HEK293 (cell line): Measurements from ENCODE around the gene SRSF1.
A peak's percentile ranks its signal among the peaks of the same experiment; 100 is the strongest.

Experiments
- CTCF ChIA-PET: fragments of 350-600 bp; formaldehyde crosslinking; extraction: SDS; loops from one replicate; lab custom pipeline; 2021; ENCODE audit warnings: antibody characterized with exemption; lab: Yijun Ruan, JAX
- POLR2A ChIA-PET: fragments of 300-600 bp; formaldehyde crosslinking; extraction: SDS; loops from one replicate; lab custom pipeline; 2020; ENCODE audit warnings: antibody characterized with exemption, inconsistent platforms; lab: Yijun Ruan, JAX
- H3K27ac ChIP-seq: fragments of 200-500 bp; sonication (Bioruptor generic); 2 replicates; pipeline ENCODE4 v1.5.1; 2014; ENCODE audit warnings: low read depth, low read length, control low read depth, inconsistent platforms; ENCODE audit errors: extremely low read depth
- H3K36me3 ChIP-seq, 2 experiments: fragments of 200-500 bp in 1 of 2; sonication (Bioruptor generic) in 1 of 2; 1 replicate in 1 of 2; 2 replicates in 1 of 2; pipeline ENCODE4 v1.5.1; 2014 to 2017; ENCODE audit warnings: inconsistent platforms in 2 of 2, low read length in 2 of 2; ENCODE audit not compliant: control insufficient read depth in 2 of 2, insufficient read depth in 1 of 2
- H3K4me1 ChIP-seq: fragments of 200-500 bp; sonication (Bioruptor generic); 2 replicates; pipeline ENCODE4 v1.5.1; 2014; ENCODE audit warnings: mild to moderate bottlenecking, low read length, inconsistent platforms; ENCODE audit not compliant: control insufficient read depth, insufficient read depth
- H3K4me3 ChIP-seq: 2 replicates; pipeline ENCODE4 v1.5.1; 2011; ENCODE audit warnings: low read depth, mild to moderate bottlenecking, control low read depth, low read length, moderate library complexity
- H3K9me3 ChIP-seq: fragments of 200-500 bp; sonication (Bioruptor generic); 2 replicates; pipeline ENCODE4 v1.5.1; 2014; ENCODE audit warnings: low read depth, low read length, inconsistent platforms; ENCODE audit not compliant: control insufficient read depth, insufficient read depth
- BCL11A ChIP-seq: fragments of 450-650 bp; formaldehyde crosslinking; IDR thresholded peaks from 2 replicates; pipeline ENCODE4 v1.5.1; 2016; ENCODE audit warnings: low read depth, missing biosample characterization, missing genetic modification characterization
- GLI2 ChIP-seq: fragments of 450-650 bp; formaldehyde crosslinking; IDR thresholded peaks from 2 replicates; pipeline ENCODE4; 2017; ENCODE audit warnings: missing biosample characterization, missing genetic modification characterization, low read depth, borderline replicate concordance
- KLF9 ChIP-seq: fragments of 450-650 bp; formaldehyde crosslinking; IDR thresholded peaks from 2 replicates; pipeline ENCODE4 v1.5.1; 2016; ENCODE audit warnings: missing biosample characterization, missing genetic modification characterization, low read depth
- OSR2 ChIP-seq: fragments of 450-650 bp; formaldehyde crosslinking; IDR thresholded peaks from 2 replicates; pipeline ENCODE4 v1.5.1; 2016; ENCODE audit warnings: missing biosample characterization, missing genetic modification characterization
- PRDM1 ChIP-seq: fragments of 450-650 bp; formaldehyde crosslinking; IDR thresholded peaks from 2 replicates; pipeline ENCODE4; 2016; ENCODE audit warnings: missing biosample characterization, missing genetic modification characterization
- SCRT2 ChIP-seq: fragments of 450-650 bp; formaldehyde crosslinking; IDR thresholded peaks from 2 replicates; pipeline ENCODE4 v1.5.1; 2016; ENCODE audit warnings: missing biosample characterization, missing genetic modification characterization
- SP2 ChIP-seq: fragments of 450-650 bp; formaldehyde crosslinking; IDR thresholded peaks from 2 replicates; pipeline ENCODE4 v1.5.1; 2016; ENCODE audit warnings: missing biosample characterization, missing genetic modification characterization
- YY1 ChIP-seq: fragments of 450-650 bp; formaldehyde crosslinking; IDR thresholded peaks from 2 replicates; pipeline ENCODE4 v1.5.1; 2018; ENCODE audit warnings: missing biosample characterization, missing genetic modification characterization
- ZBTB17 ChIP-seq: fragments of 450-650 bp; formaldehyde crosslinking; IDR thresholded peaks from 2 replicates; pipeline ENCODE4 v1.5.1; 2016; ENCODE audit warnings: missing biosample characterization, missing genetic modification characterization
- ZNF174 ChIP-seq: fragments of 450-650 bp; formaldehyde crosslinking; IDR thresholded peaks from 2 replicates; pipeline ENCODE4 v1.5.0; 2017; ENCODE audit warnings: missing biosample characterization, mild to moderate bottlenecking, missing genetic modification characterization
- ZNF335 ChIP-seq: fragments of 450-650 bp; formaldehyde crosslinking; conservative IDR thresholded peaks from 2 replicates; pipeline ENCODE4 v1.5.1; 2016; ENCODE audit warnings: missing biosample characterization, missing genetic modification characterization
- ZNF560 ChIP-seq: fragments of 450-650 bp; formaldehyde crosslinking; IDR thresholded peaks from 2 replicates; pipeline ENCODE4 v1.5.1; 2017; ENCODE audit warnings: missing biosample characterization, missing genetic modification characterization, borderline replicate concordance
- ZNF600 ChIP-seq: fragments of 450-650 bp; formaldehyde crosslinking; IDR thresholded peaks from 2 replicates; pipeline ENCODE4 v1.5.1; 2016; ENCODE audit warnings: missing biosample characterization, missing genetic modification characterization
- ZNF626 ChIP-seq: fragments of 450-650 bp; sonication (Bioruptor Pico); formaldehyde crosslinking; IDR thresholded peaks from 2 replicates; pipeline ENCODE4 v1.5.1; 2018; ENCODE audit warnings: missing biosample characterization, missing genetic modification characterization, inconsistent platforms
- ZNF629 ChIP-seq: fragments of 450-650 bp; formaldehyde crosslinking; IDR thresholded peaks from 2 replicates; pipeline ENCODE4 v1.5.1; 2017; ENCODE audit warnings: missing biosample characterization, missing genetic modification characterization
- ZNF76 ChIP-seq: fragments of 450-650 bp; formaldehyde crosslinking; IDR thresholded peaks from 2 replicates; pipeline ENCODE4; 2016; ENCODE audit warnings: low read depth, missing biosample characterization, missing genetic modification characterization, borderline replicate concordance
- TF ChIP-seq, protein P1 (sequence below): fragments of 450-650 bp; formaldehyde crosslinking; IDR thresholded peaks from 2 replicates; pipeline ENCODE4 v1.5.1; 2016; ENCODE audit warnings: missing biosample characterization, missing genetic modification characterization
- TF ChIP-seq, protein P2 (sequence below): fragments of 450-650 bp; formaldehyde crosslinking; IDR thresholded peaks from 2 replicates; pipeline ENCODE4 v1.5.1; 2016; ENCODE audit warnings: missing biosample characterization, missing genetic modification characterization
- TF ChIP-seq, protein P3 (sequence below): fragments of 450-650 bp; formaldehyde crosslinking; IDR thresholded peaks from 2 replicates; pipeline ENCODE4 v1.5.1; 2017; ENCODE audit warnings: missing biosample characterization, missing genetic modification characterization
- TF ChIP-seq, protein P4 (sequence below): fragments of 450-650 bp; formaldehyde crosslinking; IDR thresholded peaks from 2 replicates; pipeline ENCODE4 v1.5.1; 2017; ENCODE audit warnings: missing biosample characterization, missing genetic modification characterization

The SRSF1 gene

DNA sequence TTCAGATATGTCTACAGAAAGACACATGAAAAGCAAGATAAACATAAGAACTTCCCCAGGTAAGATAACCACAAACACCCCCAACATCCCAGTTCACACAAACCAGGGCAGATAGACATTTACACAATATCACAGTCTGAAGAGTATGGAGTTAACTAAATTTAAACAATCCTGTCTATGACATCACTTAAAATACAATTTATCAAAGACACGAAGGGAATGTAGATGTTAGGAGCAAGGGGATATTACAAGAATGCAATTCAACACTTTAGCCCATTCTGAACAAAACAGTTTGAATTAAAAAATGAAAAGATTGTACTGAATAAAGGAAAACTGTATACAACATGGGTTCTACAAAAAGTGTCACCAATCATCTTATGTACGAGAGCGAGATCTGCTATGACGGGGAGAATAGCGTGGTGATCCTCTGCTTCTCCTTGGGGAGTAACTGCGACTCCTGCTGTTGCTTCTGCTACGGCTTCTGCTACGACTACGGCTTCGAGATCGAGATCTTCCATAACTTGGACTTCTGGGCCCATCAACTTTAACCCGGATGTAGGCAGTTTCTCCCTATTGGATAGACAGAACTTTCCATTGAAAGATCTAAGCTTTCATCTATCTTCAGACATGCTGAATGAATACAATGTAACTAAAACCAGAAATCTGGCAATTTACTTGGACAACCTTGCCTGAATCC is 1.9 kb downstream of the SRSF1 start (continued):
- TF ChIP-seq, protein P1, sequence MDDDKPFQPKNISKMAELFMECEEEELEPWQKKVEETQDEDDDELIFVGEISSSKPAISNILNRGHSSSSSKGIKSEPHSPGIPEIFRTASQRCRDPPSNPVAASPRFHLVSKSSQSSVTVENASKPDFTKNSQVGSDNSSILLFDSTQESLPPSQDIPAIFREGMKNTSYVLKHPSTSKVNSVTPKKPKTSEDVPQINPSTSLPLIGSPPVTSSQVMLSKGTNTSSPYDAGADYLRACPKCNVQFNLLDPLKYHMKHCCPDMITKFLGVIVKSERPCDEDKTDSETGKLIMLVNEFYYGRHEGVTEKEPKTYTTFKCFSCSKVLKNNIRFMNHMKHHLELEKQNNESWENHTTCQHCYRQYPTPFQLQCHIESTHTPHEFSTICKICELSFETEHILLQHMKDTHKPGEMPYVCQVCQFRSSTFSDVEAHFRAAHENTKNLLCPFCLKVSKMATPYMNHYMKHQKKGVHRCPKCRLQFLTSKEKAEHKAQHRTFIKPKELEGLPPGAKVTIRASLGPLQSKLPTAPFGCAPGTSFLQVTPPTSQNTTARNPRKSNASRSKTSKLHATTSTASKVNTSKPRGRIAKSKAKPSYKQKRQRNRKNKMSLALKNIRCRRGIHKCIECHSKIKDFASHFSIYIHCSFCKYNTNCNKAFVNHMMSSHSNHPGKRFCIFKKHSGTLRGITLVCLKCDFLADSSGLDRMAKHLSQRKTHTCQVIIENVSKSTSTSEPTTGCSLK = no peak
- TF ChIP-seq ZNF629 (tag by site-specific recombination) = peak; percentile 53; the same call in 1 of the 2 replicates
- TF ChIP-seq ZNF560 (tag by site-specific recombination) = no peak
- 0 out of 2 replicates have a peak, but pooled peaks have one; percentile 42 for TF ChIP-seq ZNF76
- TF ChIP-seq ZBTB17 (tag by site-specific recombination) = peak; percentile 43; the same call in 1 of the 2 replicates
- TF ChIP-seq ZNF626 (tag by site-specific recombination) = no peak
- peak; percentile 78 for TF ChIP-seq ZNF600 (tag by site-specific recombination)
- no peak for TF ChIP-seq SP2
- 0 out of 2 replicates have a peak, but pooled peaks have one; percentile 54 for TF ChIP-seq PRDM1 (tag by site-specific recombination)
- no peak for TF ChIP-seq YY1
- no peak for TF ChIP-seq KLF9 (tag by site-specific recombination)
- no peak for TF ChIP-seq ZNF174 (tag by site-specific recombination)
- peak; percentile 27; the same call in 1 of the 2 replicates for TF ChIP-seq OSR2 (tag by site-specific recombination)
- peak; percentile 64 for TF ChIP-seq ZNF335 (tag by site-specific recombination)
- TF ChIP-seq, protein P2, sequence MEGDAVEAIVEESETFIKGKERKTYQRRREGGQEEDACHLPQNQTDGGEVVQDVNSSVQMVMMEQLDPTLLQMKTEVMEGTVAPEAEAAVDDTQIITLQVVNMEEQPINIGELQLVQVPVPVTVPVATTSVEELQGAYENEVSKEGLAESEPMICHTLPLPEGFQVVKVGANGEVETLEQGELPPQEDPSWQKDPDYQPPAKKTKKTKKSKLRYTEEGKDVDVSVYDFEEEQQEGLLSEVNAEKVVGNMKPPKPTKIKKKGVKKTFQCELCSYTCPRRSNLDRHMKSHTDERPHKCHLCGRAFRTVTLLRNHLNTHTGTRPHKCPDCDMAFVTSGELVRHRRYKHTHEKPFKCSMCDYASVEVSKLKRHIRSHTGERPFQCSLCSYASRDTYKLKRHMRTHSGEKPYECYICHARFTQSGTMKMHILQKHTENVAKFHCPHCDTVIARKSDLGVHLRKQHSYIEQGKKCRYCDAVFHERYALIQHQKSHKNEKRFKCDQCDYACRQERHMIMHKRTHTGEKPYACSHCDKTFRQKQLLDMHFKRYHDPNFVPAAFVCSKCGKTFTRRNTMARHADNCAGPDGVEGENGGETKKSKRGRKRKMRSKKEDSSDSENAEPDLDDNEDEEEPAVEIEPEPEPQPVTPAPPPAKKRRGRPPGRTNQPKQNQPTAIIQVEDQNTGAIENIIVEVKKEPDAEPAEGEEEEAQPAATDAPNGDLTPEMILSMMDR (tag by site-specific recombination) = 0 out of 2 replicates have a peak, but pooled peaks have one; percentile 43

DNA sequence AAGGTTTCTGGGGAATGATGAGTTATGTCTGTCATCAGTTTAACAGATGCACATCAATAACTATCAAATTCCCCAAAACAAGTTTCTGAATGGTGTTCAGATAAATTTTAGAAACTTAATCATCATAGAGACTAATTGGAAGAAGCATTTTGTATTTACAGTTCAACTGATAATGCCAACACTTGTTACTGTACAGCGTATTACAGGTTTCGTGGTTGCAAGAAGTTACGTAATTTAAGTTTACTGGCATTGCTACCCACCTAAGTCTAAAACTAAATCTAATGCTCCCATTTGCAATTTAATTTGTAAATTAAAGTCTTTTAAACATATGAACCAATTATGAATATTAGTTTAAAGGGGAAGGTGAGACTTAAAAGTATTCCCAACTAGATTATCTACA is 3.0 kb downstream of the SRSF1 start:
- Histone ChIP-seq H3K27ac (no peak overlapping the region), H3K4me1 (peaks cover 22% of the 10 kb centered on the region), H3K9me3 (no peaks in the 10 kb centered on the region), H3K36me3 (peaks cover 57 to 71% of the 10 kb centered on the region in 2 experiments), H3K4me3 (no peak overlapping the region)
- ChIA-PET CTCF (interaction anchor here (0.6 to 0.7 kb wide), 2 partner anchors 18 to 80 kb away, joined by 3 read pairs; no protein-coding TSS in a partner anchor), POLR2A (interaction anchor here (1.4 kb wide), 1 partner anchor 79 kb away, joined by 5 read pairs; the partner anchor contains the start of gene DYNLL2)
- TF ChIP-seq BCL11A (tag by site-specific recombination) (no peak), GLI2 (0 out of 2 replicates have a peak, but pooled peaks have one; percentile 13), SCRT2 (tag by site-specific recombination) (peak; percentile 78)
- TF ChIP-seq, protein P3, sequence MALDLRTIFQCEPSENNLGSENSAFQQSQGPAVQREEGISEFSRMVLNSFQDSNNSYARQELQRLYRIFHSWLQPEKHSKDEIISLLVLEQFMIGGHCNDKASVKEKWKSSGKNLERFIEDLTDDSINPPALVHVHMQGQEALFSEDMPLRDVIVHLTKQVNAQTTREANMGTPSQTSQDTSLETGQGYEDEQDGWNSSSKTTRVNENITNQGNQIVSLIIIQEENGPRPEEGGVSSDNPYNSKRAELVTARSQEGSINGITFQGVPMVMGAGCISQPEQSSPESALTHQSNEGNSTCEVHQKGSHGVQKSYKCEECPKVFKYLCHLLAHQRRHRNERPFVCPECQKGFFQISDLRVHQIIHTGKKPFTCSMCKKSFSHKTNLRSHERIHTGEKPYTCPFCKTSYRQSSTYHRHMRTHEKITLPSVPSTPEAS = no peak
- TF ChIP-seq, protein P4, sequence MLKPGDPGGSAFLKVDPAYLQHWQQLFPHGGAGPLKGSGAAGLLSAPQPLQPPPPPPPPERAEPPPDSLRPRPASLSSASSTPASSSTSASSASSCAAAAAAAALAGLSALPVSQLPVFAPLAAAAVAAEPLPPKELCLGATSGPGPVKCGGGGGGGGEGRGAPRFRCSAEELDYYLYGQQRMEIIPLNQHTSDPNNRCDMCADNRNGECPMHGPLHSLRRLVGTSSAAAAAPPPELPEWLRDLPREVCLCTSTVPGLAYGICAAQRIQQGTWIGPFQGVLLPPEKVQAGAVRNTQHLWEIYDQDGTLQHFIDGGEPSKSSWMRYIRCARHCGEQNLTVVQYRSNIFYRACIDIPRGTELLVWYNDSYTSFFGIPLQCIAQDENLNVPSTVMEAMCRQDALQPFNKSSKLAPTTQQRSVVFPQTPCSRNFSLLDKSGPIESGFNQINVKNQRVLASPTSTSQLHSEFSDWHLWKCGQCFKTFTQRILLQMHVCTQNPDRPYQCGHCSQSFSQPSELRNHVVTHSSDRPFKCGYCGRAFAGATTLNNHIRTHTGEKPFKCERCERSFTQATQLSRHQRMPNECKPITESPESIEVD (tag by site-specific recombination) = peak; percentile 50; the same call in 1 of the 2 replicates
